HG03469 (cell line): ENCODE results near the gene SLC1A1.
A peak's percentile ranks its signal among the peaks of the same experiment; 100 is the strongest.

Experiments used
- ATAC-seq: cut with Tn5 transposase; IDR thresholded peaks from one replicate; pipeline ENCODE4 v1.9.1; 2021; ENCODE audit warnings: mild to moderate bottlenecking, moderate library complexity, moderate number of reproducible peaks; ENCODE audit not compliant: unreplicated experiment

Gene SLC1A1

DNA sequence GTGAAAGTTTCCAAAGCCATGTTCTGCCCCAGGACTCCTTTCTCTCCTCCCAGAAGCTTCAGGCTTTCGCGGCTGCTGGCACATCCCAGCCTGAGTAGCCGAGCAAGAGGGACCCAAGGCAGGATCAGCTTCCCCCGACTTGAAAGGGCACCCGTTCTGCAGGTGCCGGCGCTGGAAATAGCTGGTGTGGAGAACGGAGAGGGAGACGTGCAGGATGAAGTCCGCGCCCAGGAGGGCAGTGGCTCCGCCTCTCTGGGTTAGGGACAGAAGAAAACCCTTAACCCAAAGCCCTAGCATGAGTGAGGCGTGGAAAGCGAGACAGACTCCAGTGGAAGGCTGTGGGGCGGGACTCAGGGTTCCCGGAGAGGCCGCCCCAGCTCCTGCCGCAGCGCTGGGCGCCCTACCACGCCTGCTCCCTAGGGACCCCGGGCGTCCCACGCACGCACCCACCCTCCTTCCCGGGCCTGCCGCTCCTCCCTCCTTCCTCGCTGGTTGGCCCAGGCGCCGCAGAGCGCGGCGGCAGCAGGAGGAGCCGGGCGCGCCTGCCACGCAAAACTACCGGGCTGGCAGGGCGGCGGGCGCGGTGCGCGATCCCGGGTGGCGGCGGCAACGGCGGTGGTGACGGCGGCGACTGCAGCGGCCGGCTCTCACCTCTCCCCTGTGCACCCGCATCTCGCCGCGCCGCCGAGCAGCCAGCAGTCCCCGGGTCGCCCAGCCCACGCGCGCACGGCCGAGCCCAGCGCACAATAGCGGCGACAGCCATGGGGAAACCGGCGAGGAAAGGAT lies at the start of gene SLC1A1:
TSS of gene SLC1A1 (plus strand) at position 550 of the 786 bp plus-strand sequence. CDS start at position 762, 212 bp downstream.
- peak; percentile 77 for ATAC-seq

GRCh38 chr9:4442806-4443205 lies 47.5 kb upstream of the SLC1A1 start:
- no peak for ATAC-seq

- ATAC-seq = no peak
Measured at GRCh38 chr9:4443439-4443838, 46.8 kb upstream of the SLC1A1 start.

- no peak for ATAC-seq
Measured at GRCh38 chr9:4461437-4461836, 28.8 kb upstream of the SLC1A1 start.

DNA sequence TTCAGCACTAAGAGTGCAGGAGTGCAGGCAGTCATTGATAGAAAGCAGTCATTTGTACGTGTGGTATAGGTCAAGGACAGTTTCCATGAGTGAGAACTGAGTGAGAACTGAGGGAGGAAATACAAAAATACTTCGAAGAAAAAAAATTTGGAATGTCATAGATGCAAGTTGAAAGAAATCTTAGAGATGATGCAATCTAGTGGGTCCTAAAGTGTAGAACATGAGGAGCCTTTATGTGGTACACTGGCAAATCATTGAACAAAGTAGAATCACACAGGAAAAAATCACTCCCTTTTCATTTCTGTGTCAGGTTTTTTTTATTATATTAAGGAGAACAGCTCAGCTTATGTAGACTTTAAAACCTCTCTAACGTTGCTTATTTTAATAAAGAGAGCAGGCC lies 26.4 kb upstream of the SLC1A1 start:
- no peak for ATAC-seq

DNA sequence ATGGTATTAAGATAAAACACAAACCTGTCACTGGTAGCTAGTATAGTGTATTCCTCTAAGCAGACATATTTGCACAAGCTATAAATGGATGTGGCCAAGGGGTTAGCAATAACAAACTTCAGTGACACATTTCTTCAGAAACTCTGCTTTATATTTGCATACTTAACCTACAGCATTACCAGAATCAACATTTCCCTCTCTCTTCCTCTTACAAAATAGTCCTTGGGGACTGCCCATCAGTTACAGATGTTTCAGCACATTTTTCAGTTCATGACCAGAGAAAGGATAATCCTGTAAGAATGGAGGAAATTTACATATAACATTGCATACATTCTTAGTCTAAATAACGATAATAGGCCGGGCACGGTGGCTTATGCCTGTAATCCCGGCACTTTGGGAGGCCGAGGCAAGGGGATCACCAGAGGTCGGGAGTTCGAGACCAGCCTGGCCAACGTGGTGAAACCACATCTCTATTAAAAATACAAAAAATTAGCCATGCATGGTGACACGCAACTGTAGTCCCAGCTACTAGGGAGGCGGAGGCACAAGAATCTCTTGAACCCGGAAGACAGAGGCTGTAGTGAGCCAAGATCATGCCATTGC lies 25.3 kb upstream of the SLC1A1 start:
- ATAC-seq = peak; percentile 96

DNA sequence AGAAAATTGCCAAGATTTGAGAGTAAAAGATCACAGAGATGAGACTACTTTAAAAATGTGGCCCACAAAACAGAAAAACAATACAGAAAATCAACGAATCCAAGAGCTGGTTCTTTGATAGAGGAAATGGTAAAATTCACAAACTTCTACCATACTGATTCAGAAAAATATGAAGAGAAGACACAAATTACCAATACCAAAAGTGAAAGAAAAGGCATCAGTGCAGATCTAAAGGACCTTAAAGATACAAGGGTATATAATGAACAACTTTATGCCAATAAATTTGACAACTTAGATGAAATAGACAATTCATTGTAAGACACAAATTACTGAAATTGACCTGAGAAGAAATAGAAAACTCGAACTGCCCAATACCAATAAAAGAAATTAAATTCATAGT lies 24.4 kb upstream of the SLC1A1 start:
- no peak for ATAC-seq

- no peak for ATAC-seq
Measured at GRCh38 chr9:4475301-4475700, 15.0 kb upstream of the SLC1A1 start.

GRCh38 chr9:4486176-4486575 lies 4.1 kb upstream of the SLC1A1 start:
- ATAC-seq = no peak

- ATAC-seq = no peak
Measured at GRCh38 chr9:4489562-4489918, 728 bp upstream of the SLC1A1 start.

DNA sequence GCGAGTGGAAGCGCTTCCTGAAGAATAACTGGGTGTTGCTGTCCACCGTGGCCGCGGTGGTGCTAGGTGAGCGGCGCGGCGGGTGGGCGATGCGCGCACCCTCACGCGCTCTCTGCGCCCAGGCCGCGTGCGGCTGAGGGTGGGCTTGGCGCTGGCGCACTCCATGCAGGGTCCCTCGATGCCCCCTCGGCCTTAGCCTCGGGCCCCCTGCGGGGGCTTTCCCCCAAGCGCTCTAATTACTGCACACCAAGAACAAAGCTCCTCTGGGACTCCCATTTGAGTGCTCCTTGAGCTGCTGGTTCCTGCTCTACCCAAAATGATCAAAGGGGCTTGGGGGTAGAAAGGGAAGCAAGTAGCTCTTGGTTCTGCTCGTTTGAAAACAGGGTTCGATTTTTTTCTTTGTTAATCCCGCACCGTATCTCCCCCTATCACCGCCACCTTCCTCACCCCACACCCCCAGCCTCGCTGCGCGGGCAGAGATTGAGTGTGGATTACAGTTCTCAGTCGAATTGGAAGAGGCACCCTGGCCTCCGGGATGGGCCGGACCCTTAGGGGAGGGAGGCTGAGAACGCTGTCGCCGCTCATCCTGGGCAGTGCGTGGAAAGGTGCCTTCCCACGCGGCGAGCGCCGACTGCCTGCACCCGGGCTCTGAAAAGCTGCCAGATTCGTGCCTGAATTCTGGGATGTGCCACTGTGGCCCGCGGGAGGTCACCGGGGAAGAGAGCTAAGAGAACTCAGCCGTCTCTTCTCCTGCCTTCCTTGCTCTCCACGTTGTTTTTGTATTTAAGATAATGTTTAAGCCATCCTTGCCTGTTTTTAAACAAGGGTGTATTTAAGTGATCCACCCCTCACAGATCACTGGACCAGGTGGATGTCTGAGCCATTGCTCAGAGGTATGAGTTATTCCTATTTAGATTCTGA lies 697 bp downstream of the SLC1A1 start:
- peak; percentile 8 for ATAC-seq

GRCh38 chr9:4491626-4491975 lies 1.3 kb downstream of the SLC1A1 start:
- no peak for ATAC-seq

- ATAC-seq = no peak
Measured at GRCh38 chr9:4494332-4494731, 4.1 kb downstream of the SLC1A1 start.

DNA sequence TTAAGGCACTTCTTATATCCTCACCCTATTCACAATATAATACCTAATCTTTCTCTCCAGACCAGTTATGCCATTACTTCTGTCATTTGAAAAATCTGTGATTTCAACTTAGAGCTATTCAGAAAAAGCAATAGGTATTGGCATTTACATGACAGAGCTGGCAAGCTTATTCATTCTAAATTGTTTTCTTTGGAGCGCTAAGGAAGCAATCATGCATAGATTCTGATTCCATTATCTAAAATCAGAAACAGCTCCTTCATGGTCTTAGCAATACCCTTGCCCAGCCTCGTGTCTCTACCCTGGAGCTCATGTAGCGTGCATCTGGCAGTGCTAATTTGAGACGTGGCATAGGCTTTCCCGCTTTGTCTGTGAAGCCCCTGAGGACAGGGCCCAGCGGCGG lies 4.5 kb downstream of the SLC1A1 start:
- ATAC-seq = no peak

DNA sequence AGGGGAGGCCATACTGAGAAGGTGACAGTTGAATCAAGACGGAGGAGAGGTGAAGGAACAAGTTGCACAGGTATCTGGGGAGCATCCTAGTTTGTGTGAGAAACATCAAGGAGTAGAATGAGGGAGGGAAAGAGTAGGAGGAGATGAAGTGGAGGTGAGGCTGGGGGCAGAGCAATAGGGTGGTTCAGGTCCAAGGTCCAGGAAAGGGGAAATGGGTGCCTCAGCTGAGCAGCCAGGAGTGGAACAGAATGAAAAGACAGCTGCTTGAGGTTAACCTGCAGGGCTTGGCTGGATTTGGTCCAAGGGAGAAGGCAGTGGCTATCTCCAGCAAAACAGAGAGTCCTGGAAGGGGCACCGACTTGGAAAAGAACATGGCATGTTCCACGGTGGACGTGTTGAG lies 5.3 kb downstream of the SLC1A1 start:
- no peak for ATAC-seq

GRCh38 chr9:4496497-4496896 lies 6.2 kb downstream of the SLC1A1 start:
- no peak for ATAC-seq

DNA sequence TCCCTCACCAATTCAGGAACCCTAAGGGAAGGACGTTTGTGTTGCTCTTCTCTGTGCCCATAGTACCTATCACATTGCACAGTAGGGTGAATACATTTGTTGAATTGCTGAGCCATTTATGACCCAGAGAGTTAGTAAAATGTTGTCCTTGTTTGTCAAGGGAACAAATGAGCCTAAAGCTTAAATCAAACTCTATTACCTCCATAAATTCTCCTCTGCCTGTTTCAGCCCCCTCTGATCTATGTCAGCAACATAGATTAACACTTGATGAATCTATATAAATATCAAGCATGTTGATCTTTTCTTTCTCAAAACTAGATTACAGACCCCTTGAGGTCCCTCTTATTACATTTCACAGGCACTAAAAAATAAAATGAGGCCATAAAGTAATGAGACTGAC lies 7.1 kb downstream of the SLC1A1 start:
- no peak for ATAC-seq

- ATAC-seq = no peak
Measured at GRCh38 chr9:4497855-4498254, 7.6 kb downstream of the SLC1A1 start.

- no peak for ATAC-seq
Measured at GRCh38 chr9:4499917-4500316, 9.6 kb downstream of the SLC1A1 start.

- ATAC-seq = no peak
Measured at GRCh38 chr9:4501147-4501507, 10.9 kb downstream of the SLC1A1 start.

DNA sequence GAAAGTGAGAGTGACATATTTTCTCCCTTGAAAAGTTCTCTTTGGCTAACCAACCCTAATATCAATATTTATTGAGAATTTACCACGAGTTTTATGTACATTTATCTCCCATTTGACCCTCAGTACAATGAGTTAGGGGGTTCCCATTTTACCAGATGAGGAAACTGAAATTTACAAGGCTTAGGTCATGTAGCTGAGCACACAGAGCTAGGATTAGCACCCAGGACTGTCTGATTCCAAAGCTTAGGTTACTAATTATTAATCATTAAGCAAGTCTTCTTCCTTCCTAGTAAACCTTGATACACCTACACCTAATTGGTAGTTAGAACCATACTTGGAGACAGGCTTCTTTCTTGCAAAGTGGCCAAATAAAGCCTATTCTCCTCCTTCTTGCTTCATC lies 12.2 kb downstream of the SLC1A1 start:
- no peak for ATAC-seq

GRCh38 chr9:4503103-4503502 lies 12.8 kb downstream of the SLC1A1 start:
- no peak for ATAC-seq
